CMK (cell line): ENCODE data around the gene OR14A2.
"Not testable (repeated sequence)": the region's sequence is repeated elsewhere in the genome, so short reads cannot be mapped to it uniquely, and the experiment has no call there.

Experiments used
- DNase-seq: peaks from one replicate; pipeline ENCODE4 v3.0.0-alpha.2; 2010; ENCODE audit warnings: low read depth

Gene OR14A2

GRCh38 chr1:247748041-247748440 lies at the start of gene OR14A2:
OR14A2 (minus strand) TSS chr1:247748141.
- DNase-seq: no peak

- no peak for DNase-seq
Measured at GRCh38 chr1:247797518-247797917, 49.6 kb upstream of the OR14A2 start.

- no peak for DNase-seq
Measured at GRCh38 chr1:247769603-247770002, 21.7 kb upstream of the OR14A2 start.

- no peak for DNase-seq
Measured at GRCh38 chr1:247760456-247760855, 12.5 kb upstream of the OR14A2 start, which contains the start of gene OR1C1. OR1C1 (minus strand) TSS chr1:247760556; CDS start chr1:247758406, 2,150 bp downstream.

- DNase-seq: not testable (repeated sequence)
Measured at GRCh38 chr1:247754311-247754710, 6.4 kb upstream of the OR14A2 start.

- DNase-seq: no peak
Measured at GRCh38 chr1:247749870-247750269, 1.9 kb upstream of the OR14A2 start.

- no peak for DNase-seq
Measured at GRCh38 chr1:247747616-247748015, 325 bp downstream of the OR14A2 start.

GRCh38 chr1:247746391-247746935 lies 1.5 kb downstream of the OR14A2 start:
- DNase-seq: no peak

GRCh38 chr1:247742215-247742760 lies 5.7 kb downstream of the OR14A2 start:
- DNase-seq: not testable (repeated sequence)

- DNase-seq: no peak
Measured at GRCh38 chr1:247741756-247742155, 6.2 kb downstream of the OR14A2 start.

- DNase-seq: no peak
Measured at GRCh38 chr1:247740721-247741120, 7.2 kb downstream of the OR14A2 start.

- no peak for DNase-seq
Measured at GRCh38 chr1:247738315-247738714, 9.6 kb downstream of the OR14A2 start, which contains the start of gene OR14K1. OR14K1 (plus strand) TSS chr1:247738615; CDS start chr1:247738615, 0 bp downstream.

- no peak for DNase-seq
Measured at GRCh38 chr1:247721222-247721621, 26.7 kb downstream of the OR14A2 start.

GRCh38 chr1:247716546-247716945 lies 31.4 kb downstream of the OR14A2 start, which contains the start of gene OR6F1:
OR6F1 (minus strand) TSS chr1:247716646; CDS start chr1:247712755, 3,891 bp downstream.
- no peak for DNase-seq

GRCh38 chr1:247713753-247714152 lies 34.2 kb downstream of the OR14A2 start:
- DNase-seq: no peak

- DNase-seq: not testable (repeated sequence)
Measured at GRCh38 chr1:247710681-247711080, 37.3 kb downstream of the OR14A2 start.

GRCh38 chr1:247701338-247701737 lies 46.6 kb downstream of the OR14A2 start:
- DNase-seq: no peak

GRCh38 chr1:247681288-247681897 lies 66.5 kb downstream of the OR14A2 start:
- DNase-seq: peak; percentile 70

- no peak for DNase-seq
Measured at GRCh38 chr1:247680171-247680570, 67.8 kb downstream of the OR14A2 start.

GRCh38 chr1:247679639-247680038 lies 68.3 kb downstream of the OR14A2 start, which contains the start of gene OR13G1:
OR13G1 (minus strand) TSS chr1:247679739; CDS start chr1:247673041, 6,698 bp downstream.
- DNase-seq: no peak
